LHCN-M2 (cell line): Measurements from ENCODE around the gene RAI1. TPM values are rescaled to one million over a fixed set of nuclear protein-coding genes. Genes with fewer than 3 reads are reported as not detected.

Source experiments
- DNase-seq: peaks from one replicate; pipeline ENCODE4 v3.0.0-alpha.2; 2012; ENCODE audit warnings: low read depth
- total RNA-seq: library from RNA; depleted of rRNA; stranded (reverse); fragments of >200 nt; gene quantifications from 2 replicates; pipeline ENCODE4 v1.2.3, GENCODE V29; 2014; rRNA removed

The RAI1 gene
- total RNA-seq, 1 experiment from 2014 or later = 10.3 TPM

- peak; percentile 41 for DNase-seq
Measured at GRCh38 chr17:17859909-17860765, 178.9 kb downstream of the RAI1 start.

GRCh38 chr17:17860766-17861107, 179.5 kb downstream of the RAI1 start:
- DNase-seq = no peak

Other genes starting within 250 kb of the RAI1 start
- 13.9 and 16.4 TPM in 2 replicates for gene MED9, start 204.5 kb upstream of the RAI1 start, total RNA-seq
- 0.19 TPM in 1 of 2 replicates, not detected in the other for gene RASD1, start 185.1 kb upstream of the RAI1 start, total RNA-seq
- gene PEMT, start 89.8 kb upstream of the RAI1 start, total RNA-seq = 35.4 and 44.8 TPM in 2 replicates
- gene SREBF1, start 155.5 kb downstream of the RAI1 start, total RNA-seq = 34.4 and 53.0 TPM in 2 replicates